ENCODE results near the gene FAM187B. TPM values are rescaled to one million over a fixed set of nuclear protein-coding genes. Genes with fewer than 3 reads are reported as not detected.
A peak's percentile ranks its signal among the peaks of the same experiment; 100 is the strongest.

Gene FAM187B
- polyA plus RNA-seq, 1 donor (not counting 4 experiments of a cell fraction or from before 2014, with no cell fraction given), result not detected

DNA sequence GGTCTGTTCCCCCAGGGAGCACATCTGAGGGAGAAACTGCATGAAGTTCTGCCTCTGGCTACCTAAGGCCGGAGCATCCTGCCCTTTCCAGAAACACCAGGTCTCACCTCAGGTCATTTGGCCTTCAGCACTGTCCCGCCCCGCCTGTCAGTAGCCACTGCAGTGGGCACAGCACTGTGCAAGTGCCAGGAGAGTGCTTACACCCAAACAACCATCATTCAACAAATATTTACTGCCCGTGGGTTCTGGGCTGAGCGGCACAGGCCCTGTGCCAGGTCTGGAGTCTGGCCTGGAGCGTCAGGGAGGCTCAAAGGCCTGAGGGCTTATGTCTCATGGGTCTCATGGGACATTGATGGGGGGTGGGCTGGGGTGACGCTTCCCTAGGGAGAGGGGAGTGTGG is 43.0 kb upstream of the FAM187B start:
- H3K4me1 ChIP-seq (ENCODE audit: control insufficient read depth, extremely low read depth, insufficient read depth, low read length), result peaks cover 6% of the 10 kb centered on the region
- peaks cover 25 to 28% of the 10 kb centered on the region in 2 experiments for H3K36me3 ChIP-seq (ENCODE audit: control insufficient read depth in 2 of 2, extremely low read depth in 1 of 2, insufficient read depth in 2 of 2, low read length in 2 of 2)
- H3K79me2 ChIP-seq (ENCODE audit: control insufficient read depth, insufficient read depth, low read length), result peaks cover 11% of the 10 kb centered on the region
- no peak overlapping the region for H3K27ac ChIP-seq (ENCODE audit: control insufficient read depth, insufficient read depth, low read length)
- H3K9ac ChIP-seq (ENCODE audit: control insufficient read depth, extremely low read depth, insufficient read depth, low read length), result no peak overlapping the region
- TF ChIP-seq, protein P1, sequence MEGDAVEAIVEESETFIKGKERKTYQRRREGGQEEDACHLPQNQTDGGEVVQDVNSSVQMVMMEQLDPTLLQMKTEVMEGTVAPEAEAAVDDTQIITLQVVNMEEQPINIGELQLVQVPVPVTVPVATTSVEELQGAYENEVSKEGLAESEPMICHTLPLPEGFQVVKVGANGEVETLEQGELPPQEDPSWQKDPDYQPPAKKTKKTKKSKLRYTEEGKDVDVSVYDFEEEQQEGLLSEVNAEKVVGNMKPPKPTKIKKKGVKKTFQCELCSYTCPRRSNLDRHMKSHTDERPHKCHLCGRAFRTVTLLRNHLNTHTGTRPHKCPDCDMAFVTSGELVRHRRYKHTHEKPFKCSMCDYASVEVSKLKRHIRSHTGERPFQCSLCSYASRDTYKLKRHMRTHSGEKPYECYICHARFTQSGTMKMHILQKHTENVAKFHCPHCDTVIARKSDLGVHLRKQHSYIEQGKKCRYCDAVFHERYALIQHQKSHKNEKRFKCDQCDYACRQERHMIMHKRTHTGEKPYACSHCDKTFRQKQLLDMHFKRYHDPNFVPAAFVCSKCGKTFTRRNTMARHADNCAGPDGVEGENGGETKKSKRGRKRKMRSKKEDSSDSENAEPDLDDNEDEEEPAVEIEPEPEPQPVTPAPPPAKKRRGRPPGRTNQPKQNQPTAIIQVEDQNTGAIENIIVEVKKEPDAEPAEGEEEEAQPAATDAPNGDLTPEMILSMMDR (optimal IDR thresholded peaks at IDR 0.05 in 1 of 3, IDR thresholded peaks at IDR 0.05 in 1 of 3, conservative IDR thresholded peaks at IDR 0.05 in 1 of 3; ENCODE audit: extremely low read depth in 1 of 3, insufficient read depth in 2 of 3, low read length in 3 of 3), result no peak
- no peak for TF ChIP-seq EZH2 (IDR thresholded peaks at IDR 0.05; ENCODE audit: low read length)
- dilution Hi-C loops (cut with MboI; ENCODE audit: extremely low pct_ligation_motif_present, low sequenced_read_pairs), result no loop called here
- no peak for FAIRE-seq
- H3K27me3 ChIP-seq (ENCODE audit: control insufficient read depth, extremely low read depth, insufficient read depth, low read length), result no peaks in the 10 kb centered on the region
- no peaks in the 10 kb centered on the region for H3K9me3 ChIP-seq (ENCODE audit: control insufficient read depth, low read depth, low read length)
- H4K20me1 ChIP-seq (ENCODE audit: control insufficient read depth, extremely low read depth, insufficient read depth, low read length), result no peaks in the 10 kb centered on the region
- DNase-seq (ENCODE audit: low read depth, low spot score), result no peak
- no peaks in the 10 kb centered on the region for H3K9me1 ChIP-seq (ENCODE audit: control insufficient read depth, extremely low read depth, insufficient read depth, low read length)
- H3K4me2 ChIP-seq (ENCODE audit: control insufficient read depth, extremely low read depth, insufficient read depth, low read depth, low read length), result no peak overlapping the region
- H2AFZ ChIP-seq (ENCODE audit: control insufficient read depth, low read length), result no peak overlapping the region
- no peak overlapping the region for H3K4me3 ChIP-seq (ENCODE audit: control insufficient read depth in 2 of 3, extremely low read depth in 1 of 3, insufficient read depth in 2 of 3, low read depth in 1 of 3, low read length in 3 of 3)

DNA sequence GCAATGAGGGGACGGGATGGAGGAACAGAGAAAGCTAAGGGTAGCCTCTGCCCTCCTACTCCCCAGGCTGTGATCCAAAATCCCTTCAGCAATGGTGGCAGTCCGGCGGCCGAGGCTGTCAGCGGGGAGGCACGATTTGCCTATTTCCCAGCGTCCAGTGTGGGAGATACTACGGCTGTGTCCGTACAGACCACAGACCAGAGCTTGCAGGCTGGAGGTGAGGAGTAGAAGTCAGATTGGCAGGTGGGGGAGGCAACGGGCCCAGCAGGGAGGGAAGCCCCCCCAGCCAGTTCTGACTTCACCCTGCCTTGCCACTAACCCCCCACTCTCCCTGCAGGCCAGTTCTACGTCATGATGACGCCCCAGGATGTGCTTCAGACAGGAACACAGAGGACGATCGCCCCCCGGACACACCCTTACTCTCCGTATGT is 41.9 kb upstream of the FAM187B start:
- Histone ChIP-seq H3K36me3 (ENCODE audit: control insufficient read depth in 2 of 2, extremely low read depth in 1 of 2, insufficient read depth in 2 of 2, low read length in 2 of 2) (peaks cover 22 to 33% of the 10 kb centered on the region in 2 experiments), H3K9me3 (ENCODE audit: control insufficient read depth, low read depth, low read length) (no peaks in the 10 kb centered on the region), H3K9me1 (ENCODE audit: control insufficient read depth, extremely low read depth, insufficient read depth, low read length) (no peaks in the 10 kb centered on the region), H3K4me2 (ENCODE audit: control insufficient read depth, extremely low read depth, insufficient read depth, low read depth, low read length) (peak overlapping the region; percentile 60), H4K20me1 (ENCODE audit: control insufficient read depth, extremely low read depth, insufficient read depth, low read length) (no peaks in the 10 kb centered on the region), H3K4me1 (ENCODE audit: control insufficient read depth, extremely low read depth, insufficient read depth, low read length) (peaks cover 14% of the 10 kb centered on the region), H3K79me2 (ENCODE audit: control insufficient read depth, insufficient read depth, low read length) (peaks cover 17% of the 10 kb centered on the region), H3K9ac (ENCODE audit: control insufficient read depth, extremely low read depth, insufficient read depth, low read length) (no peak overlapping the region), H3K27ac (ENCODE audit: control insufficient read depth, insufficient read depth, low read length) (no peak overlapping the region), H3K4me3 (ENCODE audit: control insufficient read depth in 2 of 3, extremely low read depth in 1 of 3, insufficient read depth in 2 of 3, low read depth in 1 of 3, low read length in 3 of 3) (peak overlapping the region in 1 of 3 experiments; percentile 49), H3K27me3 (ENCODE audit: control insufficient read depth, extremely low read depth, insufficient read depth, low read length) (no peaks in the 10 kb centered on the region), H2AFZ (ENCODE audit: control insufficient read depth, low read length) (no peak overlapping the region)
- dilution Hi-C loops (cut with MboI; ENCODE audit: extremely low pct_ligation_motif_present, low sequenced_read_pairs), result no loop called here
- FAIRE-seq, result no peak
- no peak for TF ChIP-seq EZH2 (IDR thresholded peaks at IDR 0.05; ENCODE audit: low read length)
- TF ChIP-seq, protein P1 (optimal IDR thresholded peaks at IDR 0.05 in 1 of 3, IDR thresholded peaks at IDR 0.05 in 1 of 3, conservative IDR thresholded peaks at IDR 0.05 in 1 of 3; ENCODE audit: extremely low read depth in 1 of 3, insufficient read depth in 2 of 3, low read length in 3 of 3), result no peak
- DNase-seq (ENCODE audit: low read depth, low spot score), result no peak
